Fibroblast of pulmonary artery (primary cell): ENCODE measurements around the gene DCLRE1B.

Source experiments
- DNase-seq: peaks from one replicate; pipeline ENCODE4 v3.0.0-alpha.2; 2010; ENCODE audit warnings: low read depth
- H3K4me3 ChIP-seq: replicated peaks from 2 replicates; pipeline ENCODE4 v1.5.1; 2011; ENCODE audit warnings: low read depth, mild to moderate bottlenecking, control low read depth, low read length, moderate library complexity
- TF ChIP-seq, protein P1 (sequence below): IDR thresholded peaks from 2 replicates; pipeline ENCODE4 v1.5.1; 2011; ENCODE audit warnings: mild to moderate bottlenecking, control low read depth, low read length, inconsistent platforms; ENCODE audit errors: missing control alignments

The DCLRE1B gene

DNA sequence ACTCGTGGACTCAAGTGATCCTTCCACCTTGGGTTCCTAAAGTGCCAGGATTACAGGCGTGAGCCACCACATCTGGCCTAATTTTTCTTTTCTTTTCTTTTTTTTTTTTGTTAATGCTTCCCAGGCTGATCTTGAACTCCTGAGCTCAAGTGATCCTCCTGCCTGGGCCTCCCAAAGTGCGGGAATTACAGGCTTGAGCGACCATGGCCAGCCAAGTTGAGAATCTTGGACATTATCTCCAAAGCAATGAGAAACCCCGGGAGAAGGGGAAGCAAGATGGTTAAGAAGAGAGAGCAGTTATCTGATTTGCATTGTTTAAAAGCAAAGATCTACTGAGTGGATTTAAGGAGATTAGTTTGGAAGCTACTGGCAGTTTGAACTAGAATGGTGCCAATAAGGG lies 33.1 kb downstream of the DCLRE1B start:
- TF ChIP-seq, protein P1, sequence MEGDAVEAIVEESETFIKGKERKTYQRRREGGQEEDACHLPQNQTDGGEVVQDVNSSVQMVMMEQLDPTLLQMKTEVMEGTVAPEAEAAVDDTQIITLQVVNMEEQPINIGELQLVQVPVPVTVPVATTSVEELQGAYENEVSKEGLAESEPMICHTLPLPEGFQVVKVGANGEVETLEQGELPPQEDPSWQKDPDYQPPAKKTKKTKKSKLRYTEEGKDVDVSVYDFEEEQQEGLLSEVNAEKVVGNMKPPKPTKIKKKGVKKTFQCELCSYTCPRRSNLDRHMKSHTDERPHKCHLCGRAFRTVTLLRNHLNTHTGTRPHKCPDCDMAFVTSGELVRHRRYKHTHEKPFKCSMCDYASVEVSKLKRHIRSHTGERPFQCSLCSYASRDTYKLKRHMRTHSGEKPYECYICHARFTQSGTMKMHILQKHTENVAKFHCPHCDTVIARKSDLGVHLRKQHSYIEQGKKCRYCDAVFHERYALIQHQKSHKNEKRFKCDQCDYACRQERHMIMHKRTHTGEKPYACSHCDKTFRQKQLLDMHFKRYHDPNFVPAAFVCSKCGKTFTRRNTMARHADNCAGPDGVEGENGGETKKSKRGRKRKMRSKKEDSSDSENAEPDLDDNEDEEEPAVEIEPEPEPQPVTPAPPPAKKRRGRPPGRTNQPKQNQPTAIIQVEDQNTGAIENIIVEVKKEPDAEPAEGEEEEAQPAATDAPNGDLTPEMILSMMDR: no peak
- DNase-seq: no peak
- H3K4me3 ChIP-seq: no peak overlapping the region

DNA sequence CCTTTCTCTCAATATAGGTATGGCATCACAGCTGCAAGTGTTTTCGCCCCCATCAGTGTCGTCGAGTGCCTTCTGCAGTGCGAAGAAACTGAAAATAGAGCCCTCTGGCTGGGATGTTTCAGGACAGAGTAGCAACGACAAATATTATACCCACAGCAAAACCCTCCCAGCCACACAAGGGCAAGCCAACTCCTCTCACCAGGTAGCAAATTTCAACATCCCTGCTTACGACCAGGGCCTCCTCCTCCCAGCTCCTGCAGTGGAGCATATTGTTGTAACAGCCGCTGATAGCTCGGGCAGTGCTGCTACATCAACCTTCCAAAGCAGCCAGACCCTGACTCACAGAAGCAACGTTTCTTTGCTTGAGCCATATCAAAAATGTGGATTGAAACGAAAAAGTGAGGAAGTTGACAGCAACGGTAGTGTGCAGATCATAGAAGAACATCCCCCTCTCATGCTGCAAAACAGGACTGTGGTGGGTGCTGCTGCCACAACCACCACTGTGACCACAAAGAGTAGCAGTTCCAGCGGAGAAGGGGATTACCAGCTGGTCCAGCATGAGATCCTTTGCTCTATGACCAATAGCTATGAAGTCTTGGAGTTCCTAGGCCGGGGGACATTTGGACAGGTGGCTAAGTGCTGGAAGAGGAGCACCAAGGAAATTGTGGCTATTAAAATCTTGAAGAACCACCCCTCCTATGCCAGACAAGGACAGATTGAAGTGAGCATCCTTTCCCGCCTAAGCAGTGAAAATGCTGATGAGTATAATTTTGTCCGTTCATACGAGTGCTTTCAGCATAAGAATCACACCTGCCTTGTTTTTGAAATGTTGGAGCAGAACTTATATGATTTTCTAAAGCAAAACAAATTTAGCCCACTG lies 35.5 kb downstream of the DCLRE1B start:
- DNase-seq: no peak
- no peak overlapping the region for H3K4me3 ChIP-seq
- TF ChIP-seq, protein P1: no peak

DNA sequence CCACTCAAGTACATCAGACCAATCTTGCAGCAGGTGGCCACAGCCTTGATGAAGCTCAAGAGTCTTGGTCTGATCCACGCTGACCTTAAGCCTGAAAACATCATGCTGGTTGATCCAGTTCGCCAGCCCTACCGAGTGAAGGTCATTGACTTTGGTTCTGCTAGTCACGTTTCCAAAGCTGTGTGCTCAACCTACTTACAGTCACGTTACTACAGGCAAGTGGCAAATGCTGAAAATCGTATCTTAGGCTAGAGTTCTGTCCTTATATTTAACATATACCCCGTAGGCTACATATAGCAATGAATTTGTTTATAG lies 36.1 kb downstream of the DCLRE1B start:
- TF ChIP-seq, protein P1: no peak
- no peak overlapping the region for H3K4me3 ChIP-seq
- DNase-seq: no peak

DNA sequence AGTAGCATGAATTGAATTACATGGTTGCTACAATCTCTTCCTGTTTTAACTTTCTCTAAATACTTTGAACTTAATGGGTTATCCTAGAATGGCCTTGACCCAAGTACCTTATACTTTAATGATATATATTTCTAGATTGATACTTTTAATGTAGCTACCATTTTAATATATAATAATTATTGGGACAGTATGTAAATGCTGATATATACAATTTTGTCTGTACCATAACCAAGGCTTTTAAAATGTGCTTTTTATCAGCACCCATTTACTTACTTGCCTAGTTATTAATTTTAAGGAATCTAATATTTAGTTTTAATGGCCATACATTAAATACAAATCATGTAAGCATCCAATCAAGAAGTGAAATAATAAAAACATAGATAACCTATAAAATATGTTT lies 37.4 kb downstream of the DCLRE1B start:
- TF ChIP-seq, protein P1: no peak
- no peak overlapping the region for H3K4me3 ChIP-seq
- no peak for DNase-seq

DNA sequence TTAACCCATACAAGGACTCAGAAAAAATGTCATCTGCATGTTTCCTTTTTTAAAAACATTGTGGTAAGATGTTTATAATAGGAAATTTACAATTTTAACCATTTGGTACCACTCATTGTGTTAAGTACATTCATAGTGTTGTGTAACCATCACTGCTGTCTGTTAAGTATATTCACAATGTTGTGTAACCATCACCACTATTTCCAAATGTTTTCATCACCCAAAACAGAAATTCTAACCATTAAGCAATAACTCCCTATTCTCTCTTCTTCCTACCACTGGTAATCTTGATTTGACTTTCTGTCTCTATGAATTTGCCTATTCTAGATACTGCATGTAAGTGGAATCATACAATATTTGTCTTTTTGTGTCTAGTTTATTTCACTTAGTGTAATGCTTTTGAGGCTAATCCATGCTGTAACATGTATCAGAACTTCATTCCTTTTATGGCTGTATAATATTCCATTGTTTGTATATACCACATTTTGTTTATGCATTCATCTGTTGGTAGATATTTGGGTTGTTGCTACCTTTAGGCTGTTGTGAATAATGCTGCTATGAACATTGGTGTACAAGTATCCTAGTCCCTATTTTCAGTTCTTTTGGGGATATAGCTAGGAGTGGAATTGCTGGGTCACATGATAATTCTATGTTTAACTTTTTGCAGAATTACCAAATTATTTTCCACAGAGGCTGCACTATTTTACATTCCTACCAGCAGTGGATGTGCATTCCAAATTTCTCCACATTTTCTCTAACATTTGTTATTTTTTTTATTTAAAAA lies 38.1 kb downstream of the DCLRE1B start:
- peak; percentile 87 for DNase-seq
- TF ChIP-seq, protein P1: no peak
- no peak overlapping the region for H3K4me3 ChIP-seq

DNA sequence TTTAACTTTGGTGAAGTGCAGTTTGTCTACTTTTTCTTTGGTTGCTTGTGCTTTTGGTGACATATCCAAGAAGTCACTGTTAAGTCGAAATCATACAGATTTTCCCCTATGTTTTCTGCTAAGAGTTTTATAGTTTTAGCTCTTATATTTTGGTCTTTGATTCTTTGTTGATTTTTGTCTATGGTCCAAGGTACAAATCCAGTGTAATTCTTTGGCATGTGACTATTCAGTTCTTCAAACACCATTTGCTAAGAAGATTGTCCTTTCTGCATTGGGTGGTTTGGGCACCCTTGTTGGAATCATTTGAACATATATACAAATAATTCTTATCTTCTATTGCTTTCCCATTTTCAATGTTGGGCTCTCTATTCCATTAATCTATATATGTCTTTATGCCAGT lies 40.2 kb downstream of the DCLRE1B start:
- TF ChIP-seq, protein P1: no peak
- DNase-seq: no peak
- no peak overlapping the region for H3K4me3 ChIP-seq
